Measurements from ENCODE around the gene MATN4. TPM values are rescaled to one million over a fixed set of nuclear protein-coding genes. Genes with fewer than 3 reads are reported as not detected.

The MATN4 gene
- total RNA-seq, 1 experiment from 2014 or later: 0.33 TPM

- peak overlapping the region; percentile 76 for H3K4me3 ChIP-seq
- H3K9me3 ChIP-seq (ENCODE audit: insufficient read depth, low read depth): no peaks in the 10 kb centered on the region
- TF ChIP-seq EZH2 (IDR thresholded peaks at IDR 0.05; ENCODE audit: low read depth) (no peak), CTCF (conservative IDR thresholded peaks at IDR 0.05) (no peak)
- no TSS peak for BruUV-seq (replicated peaks)
- no peaks in the 10 kb centered on the region for H3K9me2 ChIP-seq (ENCODE audit: insufficient read depth)
- peaks cover 62% of the 10 kb centered on the region for H3K79me2 ChIP-seq (ENCODE audit: low read depth)
- intact Hi-C loops (cut with micrococcal nuclease; ENCODE audit: unreplicated experiment): no loop called here
- peaks cover 72% of the 10 kb centered on the region for H3F3A ChIP-seq (ENCODE audit: insufficient read depth, low read depth)
- CTCF ChIA-PET: no interaction called here
- peak overlapping the region; percentile 92 for H3K27ac ChIP-seq
- H2AFZ ChIP-seq: no peak overlapping the region
- H3K4me1 ChIP-seq (replicated peaks; ENCODE audit: insufficient read depth): peaks cover 62% of the 10 kb centered on the region
- H3K4me2 ChIP-seq: peak overlapping the region; percentile 93
- DNase-seq: peak in 1 of 2 experiments; percentile 59
- H3K36me3 ChIP-seq (ENCODE audit: low read depth): no peaks in the 10 kb centered on the region
- peaks cover 6% of the 10 kb centered on the region; the same call in 1 of the 2 replicates for H4K20me1 ChIP-seq (ENCODE audit: insufficient read depth)
- no peaks in the 10 kb centered on the region for H3K27me3 ChIP-seq (ENCODE audit: insufficient read depth, low read depth)
- POLR2A ChIA-PET (ENCODE audit: unreplicated experiment): interaction anchor here (0.6 to 2.4 kb wide), 5 partner anchors 10 to 1061 kb away, joined by 4 to 13 read pairs (median 6); partner anchors contain the start of genes SYS1 and WFDC2
Measured at GRCh38 chr20:45346291-45346718, 38.2 kb upstream of the MATN4 start.

DNA sequence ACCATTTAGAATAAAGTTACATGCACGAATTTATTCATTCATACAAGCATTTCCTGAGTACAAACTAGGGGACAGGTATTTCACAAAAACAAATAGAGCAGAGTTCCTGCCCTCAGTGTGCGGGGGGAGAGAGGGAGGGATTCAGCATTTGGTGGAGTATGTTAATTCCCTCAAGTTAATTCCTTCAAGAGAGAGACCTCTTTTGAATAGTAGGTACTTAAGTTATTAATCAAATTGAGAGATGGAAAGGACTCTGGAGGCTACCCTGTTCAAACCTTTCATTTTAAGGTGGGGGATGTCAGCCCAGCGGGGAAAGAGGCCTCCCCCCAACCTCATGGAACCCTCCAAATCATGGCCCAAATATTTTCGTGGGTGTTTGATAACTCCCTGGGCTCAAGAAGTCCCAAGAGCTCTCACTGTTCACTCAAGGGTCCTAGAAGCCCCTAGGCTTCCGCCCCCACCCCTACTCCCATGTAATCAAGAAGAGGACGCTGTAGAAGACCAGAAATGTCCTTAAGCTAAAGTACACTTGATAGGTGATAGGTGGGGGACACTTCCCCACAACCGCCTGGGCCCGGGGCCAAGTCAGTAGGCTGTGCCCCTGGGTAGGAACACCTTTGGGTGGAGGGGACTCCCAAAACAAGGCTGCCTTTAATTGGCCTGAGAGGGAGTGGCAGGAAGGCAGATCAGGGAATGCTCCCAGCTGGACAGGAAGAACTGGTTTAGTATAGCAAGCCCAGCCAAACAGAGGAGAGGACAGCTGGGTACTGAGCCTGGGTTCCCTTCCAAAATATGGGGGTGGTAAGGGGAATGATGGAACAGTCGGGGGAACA, 37.2 kb upstream of the MATN4 start:
- ChIA-PET CTCF (interaction anchor here (0.5 kb wide), 1 partner anchor 47 kb away, joined by 10 read pairs; no protein-coding TSS in a partner anchor), POLR2A (ENCODE audit: unreplicated experiment) (interaction anchor here (0.6 to 0.9 kb wide), 3 partner anchors 32 to 274 kb away, joined by 4 to 6 read pairs (median 5); partner anchors contain the start of gene WFDC2)
- Histone ChIP-seq H3K36me3 (ENCODE audit: low read depth) (peaks cover 7% of the 10 kb centered on the region; the same call in 1 of the 2 replicates), H3K27me3 (ENCODE audit: insufficient read depth, low read depth) (no peaks in the 10 kb centered on the region), H3K4me3 (peak overlapping the region; percentile 76), H2AFZ (no peak overlapping the region), H3K4me2 (peak overlapping the region; percentile 93), H3K79me2 (ENCODE audit: low read depth) (peaks cover 72% of the 10 kb centered on the region), H3K9me3 (ENCODE audit: insufficient read depth, low read depth) (no peaks in the 10 kb centered on the region), H3K4me1 (replicated peaks; ENCODE audit: insufficient read depth) (peaks cover 72% of the 10 kb centered on the region), H3F3A (ENCODE audit: insufficient read depth, low read depth) (peaks cover 71% of the 10 kb centered on the region), H3K27ac (peak overlapping the region; percentile 92), H3K9me2 (ENCODE audit: insufficient read depth) (no peaks in the 10 kb centered on the region), H4K20me1 (ENCODE audit: insufficient read depth) (peaks cover 6% of the 10 kb centered on the region; the same call in 1 of the 2 replicates)
- BruUV-seq (replicated peaks): no TSS peak
- TF ChIP-seq CTCF (conservative IDR thresholded peaks at IDR 0.05) (no peak), EZH2 (IDR thresholded peaks at IDR 0.05; ENCODE audit: low read depth) (no peak)
- intact Hi-C loops (cut with micrococcal nuclease; ENCODE audit: unreplicated experiment): loop anchor here (1.0 to 2.0 kb wide), 4 partner anchors 8 to 433 kb away; partner anchors contain the start of gene SYS1
- DNase-seq: peak; percentile 79 to 94

GRCh38 chr20:45344168-45344860, 36.2 kb upstream of the MATN4 start:
- H3K36me3 ChIP-seq (ENCODE audit: low read depth): peaks cover 17% of the 10 kb centered on the region; the same call in 1 of the 2 replicates
- peak overlapping the region; percentile 92 for H3K27ac ChIP-seq
- BruUV-seq (replicated peaks): TSS peak; percentile 95
- no peaks in the 10 kb centered on the region for H3K9me3 ChIP-seq (ENCODE audit: insufficient read depth, low read depth)
- H2AFZ ChIP-seq: no peak overlapping the region
- H3K27me3 ChIP-seq (ENCODE audit: insufficient read depth, low read depth): no peaks in the 10 kb centered on the region
- peak overlapping the region; percentile 93 for H3K4me2 ChIP-seq
- peaks cover 6% of the 10 kb centered on the region; the same call in 1 of the 2 replicates for H4K20me1 ChIP-seq (ENCODE audit: insufficient read depth)
- H3K9me2 ChIP-seq (ENCODE audit: insufficient read depth): no peaks in the 10 kb centered on the region
- H3F3A ChIP-seq (ENCODE audit: insufficient read depth, low read depth): peaks cover 70% of the 10 kb centered on the region
- no peak for TF ChIP-seq CTCF (conservative IDR thresholded peaks at IDR 0.05)
- TF ChIP-seq EZH2 (IDR thresholded peaks at IDR 0.05; ENCODE audit: low read depth): no peak
- CTCF ChIA-PET: interaction anchor here (0.8 to 1.0 kb wide), 4 partner anchors 15 to 23 kb away, joined by 3 to 4 read pairs (median 4); partner anchors contain the start of gene SYS1
- POLR2A ChIA-PET (ENCODE audit: unreplicated experiment): interaction anchor here (0.5 to 1.2 kb wide), 18 partner anchors 8 to 1139 kb away, joined by 3 to 14 read pairs (median 5); partner anchors contain the start of genes PIGT and TOMM34
- peak; percentile 90 to 97 for DNase-seq
- peak overlapping the region; percentile 76 for H3K4me3 ChIP-seq
- intact Hi-C loops (cut with micrococcal nuclease; ENCODE audit: unreplicated experiment): loop anchor here (2.0 kb wide), 3 partner anchors 16 to 434 kb away; partner anchors contain the start of gene SYS1
- peaks cover 82% of the 10 kb centered on the region for H3K4me1 ChIP-seq (replicated peaks; ENCODE audit: insufficient read depth)
- H3K79me2 ChIP-seq (ENCODE audit: low read depth): peaks cover 82% of the 10 kb centered on the region
